Measurements from ENCODE around the gene IFNLR1.

IFNLR1 gene

DNA sequence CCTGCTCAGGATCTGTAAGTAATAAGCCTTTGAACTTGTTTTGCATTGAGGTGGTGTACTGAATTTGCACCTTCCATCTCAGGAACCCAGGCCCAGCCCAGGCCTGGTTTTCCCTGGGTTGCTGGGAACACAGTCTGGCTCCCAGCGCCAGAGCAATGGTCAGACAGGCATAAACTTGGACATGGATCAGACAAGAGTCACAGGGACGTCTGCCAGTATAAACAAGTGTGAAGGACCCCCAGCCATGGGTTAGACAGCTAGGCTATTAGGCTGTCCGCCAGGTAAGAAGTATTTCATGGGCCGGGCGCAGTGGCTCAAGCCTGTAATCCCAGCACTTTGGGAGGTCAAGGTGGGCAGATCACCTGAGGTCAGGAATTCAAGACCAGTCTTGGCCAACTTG lies 5.5 kb downstream of the IFNLR1 start:
- no peak for DNase-seq (ENCODE audit: low read depth, low spot score)

DNA sequence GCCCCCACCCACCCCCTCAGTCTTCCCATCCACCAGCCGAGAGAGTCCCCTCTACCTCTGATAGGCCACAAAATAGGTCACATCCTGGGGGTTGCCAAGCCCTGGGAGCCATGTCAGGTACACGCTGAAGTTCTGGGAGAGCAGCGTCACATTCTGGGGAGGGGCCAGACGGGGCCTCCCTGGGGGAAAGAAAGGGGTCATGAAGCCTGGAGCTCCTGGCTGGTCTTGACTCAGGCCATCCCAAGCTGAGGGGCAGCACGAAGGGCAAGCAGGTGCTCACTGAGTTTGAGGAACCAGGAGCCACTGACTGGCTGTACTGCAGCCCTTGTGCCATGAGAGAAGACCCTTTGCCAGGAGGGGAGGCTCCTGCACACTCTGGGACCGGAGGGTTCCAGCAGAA lies 6.4 kb downstream of the IFNLR1 start:
- no peak for DNase-seq (ENCODE audit: low read depth, low spot score)

More for the DNA sequence above, 5.5 kb downstream of the IFNLR1 start:
- H3K4me3 ChIP-seq (ENCODE audit: low read length): no peak overlapping the region

DNA sequence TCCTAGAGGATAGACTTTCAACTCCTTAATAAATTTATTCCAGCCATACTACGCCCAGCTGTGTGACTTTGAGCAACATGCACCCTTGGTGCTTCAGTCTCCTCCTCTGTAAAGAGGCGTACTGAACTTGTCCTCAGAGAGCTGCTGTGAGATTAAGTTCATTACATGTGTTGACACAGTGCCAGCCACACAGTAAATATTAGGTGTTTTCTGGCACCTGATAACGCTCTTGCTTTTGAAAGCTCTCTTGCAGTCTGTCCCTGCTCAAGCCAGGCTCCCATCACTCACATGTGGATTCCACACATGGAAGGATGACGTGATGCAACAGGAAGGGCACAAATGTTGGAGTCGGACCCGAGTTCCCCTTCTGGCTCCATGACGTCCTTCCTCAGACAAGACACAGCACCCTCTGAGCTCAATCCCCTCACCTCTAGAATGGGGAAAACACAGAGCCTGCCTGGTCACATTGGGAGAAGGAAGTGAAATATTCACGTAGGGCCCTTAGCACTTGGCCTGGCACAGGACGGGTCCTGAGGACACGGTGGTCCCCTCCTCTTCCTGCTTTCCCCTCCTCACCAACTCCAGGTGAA lies 7.7 kb downstream of the IFNLR1 start:
- no peak overlapping the region for H3K4me3 ChIP-seq (ENCODE audit: low read length)
- no peak for DNase-seq (ENCODE audit: low read depth, low spot score)

More for the DNA sequence above, 6.4 kb downstream of the IFNLR1 start:
- H3K4me3 ChIP-seq (ENCODE audit: low read length): no peak overlapping the region

DNA sequence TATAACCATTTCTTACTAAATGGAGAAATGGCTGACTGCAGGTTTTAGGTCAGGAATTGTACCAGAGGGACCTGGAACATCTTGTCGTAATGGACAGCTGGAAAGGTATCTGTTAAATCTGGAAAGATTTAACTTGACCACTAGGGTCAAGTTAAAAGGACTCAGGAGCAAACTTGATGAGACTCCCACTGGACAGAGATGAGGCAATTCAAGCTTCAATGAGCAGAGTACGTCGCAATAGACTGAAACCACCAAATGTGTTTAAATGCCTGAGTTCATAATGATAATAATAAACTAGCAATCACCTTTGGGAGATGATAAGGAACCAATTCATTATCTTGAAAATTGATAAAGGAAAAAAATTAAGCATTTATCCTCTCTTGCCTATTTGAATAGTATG lies 8.7 kb downstream of the IFNLR1 start:
- no peak for DNase-seq (ENCODE audit: low read depth, low spot score)
- H3K4me3 ChIP-seq (ENCODE audit: low read length): no peak overlapping the region

DNA sequence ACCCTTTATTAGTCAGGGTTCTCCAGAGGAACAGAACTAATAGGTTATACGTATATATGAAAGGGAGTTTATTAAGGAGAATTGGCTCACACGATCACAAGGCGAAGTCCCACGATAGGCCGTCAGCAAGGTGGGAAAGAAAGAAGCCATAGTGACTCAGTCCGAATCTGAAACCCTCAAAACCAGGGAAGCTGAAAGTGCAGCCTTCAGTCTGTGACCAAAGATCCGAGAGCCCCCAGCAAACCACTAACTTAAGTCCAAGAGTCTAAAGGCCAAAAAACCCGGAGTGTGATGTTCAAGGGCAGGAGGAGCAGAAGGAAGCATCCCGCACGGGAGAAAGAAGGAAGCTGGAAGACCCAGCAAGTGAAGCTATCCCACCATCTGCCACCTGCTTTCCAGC lies 9.9 kb downstream of the IFNLR1 start:
- H3K4me3 ChIP-seq (ENCODE audit: low read length): no peak overlapping the region
- no peak for DNase-seq (ENCODE audit: low read depth, low spot score)

DNA sequence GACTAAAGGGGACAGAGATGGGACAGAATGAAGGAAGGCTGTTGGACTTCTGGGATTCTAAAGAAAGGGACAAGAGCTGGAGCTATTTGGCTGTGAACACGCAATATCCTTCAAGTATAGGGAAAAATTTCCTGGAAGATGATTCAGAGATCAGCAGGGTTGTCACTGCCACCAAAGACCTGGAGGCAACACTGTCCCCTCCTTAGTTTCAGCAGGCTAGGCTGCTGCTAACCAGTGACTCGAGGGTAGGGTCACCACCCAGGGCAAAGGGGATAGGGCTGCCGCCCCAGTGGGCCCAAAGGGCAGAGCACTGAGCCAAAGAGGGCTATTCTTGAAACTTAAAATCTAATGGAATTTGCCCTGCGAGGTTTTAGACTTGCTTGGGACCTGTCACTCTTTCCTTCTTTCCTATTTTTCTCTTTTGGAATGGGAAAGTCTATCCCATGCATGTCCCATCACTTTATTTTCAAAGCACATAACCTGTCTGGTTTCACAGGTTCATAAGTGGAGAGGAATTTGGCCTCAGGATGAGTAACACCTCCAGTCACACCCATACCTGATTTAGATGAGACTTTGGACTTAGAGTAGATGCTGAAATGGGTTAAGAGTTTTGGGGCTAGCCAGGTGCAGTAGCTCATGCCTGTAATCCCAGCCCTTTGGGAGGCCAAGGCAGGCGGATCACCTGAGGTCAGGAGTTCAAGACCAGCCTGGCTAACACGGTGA lies 11.9 kb downstream of the IFNLR1 start:
- DNase-seq (ENCODE audit: low read depth, low spot score): no peak
- H3K4me3 ChIP-seq (ENCODE audit: low read length): no peak overlapping the region

DNA sequence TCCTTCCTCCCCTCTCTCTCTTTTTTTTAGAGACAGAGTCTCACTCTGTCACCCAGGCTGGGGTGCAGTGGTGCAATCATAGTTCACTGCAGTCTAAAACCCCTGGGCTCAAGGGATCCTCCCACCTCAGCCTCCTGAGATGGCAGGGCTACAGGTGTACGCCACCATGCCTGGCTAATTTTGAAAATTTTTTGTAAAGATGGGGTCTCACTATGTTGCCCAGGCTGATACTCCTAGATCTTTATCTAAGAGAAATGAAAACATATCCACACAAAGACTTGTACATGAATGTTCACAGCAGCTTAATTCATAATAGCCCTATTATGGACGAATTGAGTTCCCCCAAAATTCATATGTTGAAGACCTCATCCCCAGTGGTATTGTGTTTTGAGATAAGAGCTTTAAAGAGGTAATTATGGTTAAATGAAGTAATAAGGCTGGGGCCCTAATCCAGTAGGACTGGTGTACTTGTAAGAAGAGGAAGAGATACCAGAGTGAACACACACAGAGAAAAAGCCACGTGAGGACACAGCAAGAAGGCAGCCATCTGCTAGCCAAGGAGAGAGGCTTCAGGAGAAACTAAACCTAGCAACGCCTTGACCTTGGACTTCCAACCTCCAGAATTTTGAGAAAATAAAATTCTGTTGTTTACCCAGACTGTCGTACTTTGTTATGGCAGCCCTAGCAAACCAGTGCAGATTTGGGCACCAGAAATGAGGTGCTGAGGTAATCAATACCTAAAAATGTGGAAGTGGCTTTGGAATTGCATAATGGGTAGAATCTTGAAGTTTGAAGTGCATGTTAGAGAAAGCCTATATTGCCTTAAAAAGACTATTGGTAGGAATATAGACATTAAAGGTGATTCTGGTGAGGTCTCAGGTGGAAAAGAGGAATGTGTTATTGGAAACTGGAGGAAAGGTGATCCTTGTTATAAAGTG lies 13.2 kb downstream of the IFNLR1 start:
- DNase-seq (ENCODE audit: low read depth, low spot score): no peak
- no peak overlapping the region for H3K4me3 ChIP-seq (ENCODE audit: low read length)

DNA sequence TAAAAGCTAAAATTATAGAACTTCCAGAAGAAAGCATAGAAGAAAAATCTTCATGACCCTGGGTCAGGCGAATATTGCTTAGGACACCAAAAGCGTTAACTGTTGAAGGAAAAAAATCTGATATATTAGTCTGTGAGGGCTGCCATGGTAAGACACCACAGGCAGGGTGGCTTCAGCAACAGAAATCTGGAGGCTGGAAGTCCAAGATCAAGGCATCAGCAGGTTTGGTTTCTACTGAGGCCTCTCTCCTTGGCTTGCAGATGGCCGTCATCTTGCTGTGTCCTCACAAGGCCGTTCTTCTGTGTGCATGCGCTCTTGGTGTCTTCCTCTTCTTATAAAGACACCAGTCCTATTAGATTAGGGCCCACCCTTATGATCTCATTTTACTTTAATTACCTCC lies 14.5 kb downstream of the IFNLR1 start:
- DNase-seq (ENCODE audit: low read depth, low spot score): no peak

DNA sequence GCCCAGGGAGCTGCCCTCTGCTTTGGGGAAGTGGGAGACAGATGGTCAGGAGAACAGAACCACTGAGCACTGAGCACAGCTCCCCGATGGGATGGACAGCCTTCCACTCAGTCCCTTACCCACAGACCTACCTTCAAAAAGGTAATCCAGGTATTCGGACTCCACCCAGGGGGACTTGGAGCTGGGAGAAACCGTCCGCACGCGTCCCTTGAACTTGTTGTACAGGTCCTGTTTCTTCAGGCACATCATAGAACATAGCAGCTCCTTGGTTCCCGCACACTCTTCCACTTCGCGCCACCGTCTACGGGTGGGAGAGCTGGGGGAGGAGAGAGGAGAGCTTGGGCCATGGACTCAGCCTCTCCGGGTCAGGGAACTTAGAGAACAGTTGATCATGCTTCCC lies 17.8 kb downstream of the IFNLR1 start:
- H3K4me3 ChIP-seq (ENCODE audit: low read length): no peak overlapping the region
- DNase-seq (ENCODE audit: low read depth, low spot score): no peak

More for the DNA sequence above, 14.5 kb downstream of the IFNLR1 start:
- no peak overlapping the region for H3K4me3 ChIP-seq (ENCODE audit: low read length)

DNA sequence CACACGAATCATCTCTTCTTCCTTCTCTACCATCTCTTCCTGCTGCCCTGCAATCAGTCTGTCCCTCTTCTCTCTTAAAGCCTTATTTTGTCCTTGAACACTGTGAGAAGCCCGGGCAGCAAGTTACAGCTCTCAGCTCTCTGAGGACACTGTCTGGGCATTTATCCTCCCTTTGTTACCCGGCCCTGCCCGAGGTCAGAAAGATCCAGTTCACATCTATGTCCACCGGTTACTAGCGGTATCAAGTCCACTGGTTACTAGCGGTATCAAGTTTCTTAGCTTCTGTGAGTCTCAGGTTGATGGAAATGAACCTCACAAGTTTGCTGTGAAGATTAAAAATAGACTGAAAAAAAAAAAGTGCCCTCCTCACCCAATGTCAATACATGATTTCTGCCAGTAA lies 18.8 kb downstream of the IFNLR1 start:
- no peak for DNase-seq (ENCODE audit: low read depth, low spot score)
- no peak overlapping the region for H3K4me3 ChIP-seq (ENCODE audit: low read length)

DNA sequence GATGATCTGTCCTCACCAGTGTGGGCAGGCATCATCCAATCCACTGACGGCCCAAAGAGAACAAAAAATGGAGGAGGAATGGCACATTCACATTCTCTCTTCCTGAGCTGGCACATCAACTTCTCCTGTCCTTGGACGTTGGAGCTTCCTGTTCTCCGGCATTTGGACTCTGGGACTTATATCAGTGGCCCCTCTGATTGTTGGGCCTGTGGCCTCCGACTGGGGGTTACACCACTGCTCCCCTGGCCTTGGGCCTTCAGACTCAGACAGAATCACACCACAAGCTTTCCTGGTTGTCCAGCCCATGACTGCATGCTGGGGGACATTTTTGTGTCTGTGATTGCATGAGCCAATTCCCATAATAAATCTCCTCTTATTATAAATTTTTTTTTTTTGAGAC lies 20.1 kb downstream of the IFNLR1 start:
- DNase-seq (ENCODE audit: low read depth, low spot score): no peak
- H3K4me3 ChIP-seq (ENCODE audit: low read length): no peak overlapping the region

DNA sequence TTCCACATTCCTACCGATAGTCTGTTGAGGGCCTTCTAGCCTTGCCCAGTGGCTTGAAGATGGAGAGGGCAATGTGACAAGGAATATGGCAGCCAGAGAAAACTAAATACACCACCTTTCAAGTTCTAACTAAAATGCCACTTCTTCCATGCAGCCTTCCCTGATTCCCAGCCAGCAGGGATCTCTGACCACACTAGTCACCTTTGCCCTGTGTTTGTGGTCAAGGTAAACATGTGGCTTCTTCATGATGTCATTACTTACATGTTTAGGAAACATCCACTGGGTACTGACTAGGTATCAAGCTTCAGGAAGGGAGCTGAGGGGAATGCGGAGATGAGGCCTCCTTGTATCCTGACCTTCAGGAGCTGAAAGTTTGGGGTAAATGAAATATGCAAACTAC lies 21.6 kb downstream of the IFNLR1 start:
- DNase-seq (ENCODE audit: low read depth, low spot score): no peak

DNA sequence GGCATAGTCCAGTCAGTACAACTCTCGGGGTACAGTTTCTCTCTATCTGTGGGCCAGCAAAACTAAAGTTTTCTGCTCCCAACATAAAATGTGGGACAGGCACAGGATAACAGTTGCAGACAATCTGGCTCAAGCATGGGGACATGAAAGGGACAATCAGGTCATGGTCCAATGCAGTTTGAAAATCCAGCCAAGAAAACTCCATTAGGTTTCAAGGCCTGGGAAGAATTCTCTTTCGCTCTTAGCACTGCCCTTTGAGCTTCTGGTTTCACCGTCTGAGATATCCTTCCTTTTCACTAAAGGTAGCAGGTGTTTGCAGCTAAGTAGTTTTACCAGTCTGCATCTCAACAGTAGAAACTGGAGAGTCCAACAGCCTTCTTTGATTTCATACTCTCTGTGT lies 23.1 kb downstream of the IFNLR1 start:
- H3K4me3 ChIP-seq (ENCODE audit: low read length): no peak overlapping the region
- DNase-seq (ENCODE audit: low read depth, low spot score): no peak

More for the DNA sequence above, 21.6 kb downstream of the IFNLR1 start:
- no peak overlapping the region for H3K4me3 ChIP-seq (ENCODE audit: low read length)

DNA sequence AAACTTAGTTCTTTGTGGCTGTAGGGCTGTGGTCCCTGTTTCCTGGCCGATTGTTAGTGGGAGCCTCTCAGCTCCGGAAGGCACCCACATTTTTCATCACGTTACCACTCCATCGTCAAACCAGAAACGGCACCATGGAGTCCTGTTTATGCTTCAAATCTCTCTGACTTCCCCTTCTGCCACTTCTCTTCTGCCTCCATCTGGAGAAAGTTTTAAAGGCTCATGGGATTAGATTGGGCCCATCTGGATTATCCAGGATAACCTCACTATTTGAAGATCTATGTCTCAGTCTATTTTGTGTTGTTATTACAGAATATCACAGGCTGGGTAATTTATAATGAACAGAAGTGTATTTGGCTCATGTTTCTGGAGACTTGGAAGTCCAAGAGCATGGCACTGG lies 24.9 kb downstream of the IFNLR1 start:
- no peak overlapping the region for H3K4me3 ChIP-seq (ENCODE audit: low read length)
- no peak for DNase-seq (ENCODE audit: low read depth, low spot score)

DNA sequence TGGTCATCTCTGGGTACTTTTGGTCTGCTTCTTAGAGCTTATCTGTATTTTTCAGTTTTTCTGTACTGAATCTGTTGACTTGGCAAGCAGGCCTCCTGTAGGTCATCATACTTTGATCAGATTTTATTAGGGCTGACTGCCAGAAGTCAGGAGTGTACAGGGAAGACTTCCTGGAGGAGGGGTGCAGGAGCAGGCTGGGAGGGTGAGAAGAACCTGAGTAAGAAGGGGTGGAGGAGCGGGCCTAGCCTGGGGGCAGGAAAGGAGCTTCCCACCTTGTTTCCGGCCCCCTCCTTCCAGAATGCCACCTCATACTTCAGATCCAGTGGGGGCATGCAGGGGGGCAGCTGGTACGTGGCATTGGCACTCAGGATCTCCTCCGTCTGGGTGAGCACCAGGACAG lies 25.8 kb downstream of the IFNLR1 start:
- no peak overlapping the region for H3K4me3 ChIP-seq (ENCODE audit: low read length)
- no peak for DNase-seq (ENCODE audit: low read depth, low spot score)

DNA sequence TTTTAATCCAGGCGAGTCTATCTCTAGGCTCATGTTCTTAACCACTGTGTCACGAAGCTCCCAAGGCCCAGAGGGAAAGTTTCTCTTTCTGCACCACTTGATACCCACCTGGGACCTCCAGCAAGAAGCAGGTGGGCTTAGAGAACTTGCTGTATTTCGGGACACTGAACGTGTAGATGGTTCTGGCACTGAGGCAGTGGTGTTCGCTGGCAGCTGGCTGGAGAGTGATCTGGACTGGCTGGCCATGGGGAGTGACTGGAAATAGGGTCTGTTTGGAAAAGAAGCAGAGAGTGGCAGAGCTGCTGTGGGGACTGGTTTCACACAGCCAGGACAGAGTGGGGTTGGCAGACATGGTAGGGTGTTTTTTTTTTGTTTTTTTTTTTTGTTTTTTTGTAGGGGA lies 27.7 kb downstream of the IFNLR1 start:
- no peak overlapping the region for H3K4me3 ChIP-seq (ENCODE audit: low read length)
- no peak for DNase-seq (ENCODE audit: low read depth, low spot score)

DNA sequence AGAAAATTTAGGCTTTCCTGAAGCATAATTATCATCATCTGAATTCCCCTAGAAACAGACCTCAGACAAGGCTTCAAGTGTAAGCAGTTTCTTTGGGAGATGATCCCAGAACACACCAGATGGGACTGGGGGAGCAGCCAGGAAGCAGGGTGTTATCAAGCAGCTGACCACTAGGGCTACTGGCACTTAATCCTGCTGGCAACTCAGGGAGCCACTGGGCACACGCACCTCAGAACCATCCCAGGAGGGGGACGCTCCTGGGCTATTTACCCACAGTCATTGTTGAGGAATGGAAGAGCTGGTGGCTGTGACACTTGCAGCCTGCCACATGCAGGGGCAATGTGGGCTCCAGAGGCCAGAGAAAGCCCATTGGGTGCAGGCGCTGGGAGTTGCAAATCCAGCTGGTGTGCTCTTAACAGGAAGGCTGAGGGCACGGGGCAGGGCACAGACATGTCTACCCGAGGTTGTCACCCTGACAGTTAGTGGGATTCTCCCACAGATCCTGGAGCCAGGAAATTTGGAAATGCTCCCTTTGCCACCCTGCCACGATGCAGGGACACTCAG lies 29.1 kb downstream of the IFNLR1 start:
- no peak for DNase-seq (ENCODE audit: low read depth, low spot score)
- H3K4me3 ChIP-seq (ENCODE audit: low read length): no peak overlapping the region

DNA sequence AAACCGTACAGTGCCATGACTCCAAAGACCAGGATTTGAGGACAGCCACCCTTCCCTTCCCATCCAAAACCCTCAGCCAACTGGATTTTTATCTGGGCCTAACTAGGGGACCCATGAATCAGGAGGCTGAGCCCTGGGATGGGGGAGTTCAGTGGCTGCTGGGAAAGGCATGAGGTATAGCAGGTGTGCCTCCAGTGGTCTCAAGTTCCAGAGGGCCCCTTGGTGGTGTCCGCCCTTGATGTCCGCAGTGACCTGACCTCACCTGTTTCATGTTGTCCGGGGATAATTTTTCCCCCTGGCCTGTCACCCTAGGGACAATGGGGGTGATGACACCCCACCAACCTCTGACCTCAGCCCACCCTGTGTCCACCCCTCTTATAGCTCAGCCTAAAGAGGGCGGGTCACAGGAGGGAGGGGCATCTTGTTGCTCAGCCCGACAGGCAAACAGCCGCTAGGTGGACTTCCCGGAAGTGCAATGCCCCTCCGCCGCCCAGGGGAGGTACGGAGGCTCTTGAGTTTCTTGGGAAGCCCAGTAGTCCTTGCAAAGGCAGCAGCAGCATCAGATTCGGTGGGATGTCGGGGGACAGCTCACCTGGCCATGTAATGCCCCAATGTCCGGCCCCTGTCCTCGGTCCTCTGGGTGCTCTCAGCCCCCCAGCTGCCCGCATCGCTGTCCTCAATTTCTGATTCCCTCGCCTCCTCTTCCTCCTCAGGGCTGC lies 30.4 kb downstream of the IFNLR1 start:
- DNase-seq (ENCODE audit: low read depth, low spot score): no peak
- no peak overlapping the region for H3K4me3 ChIP-seq (ENCODE audit: low read length)

All from Jurkat, Clone E6-1 (cell line).